K562 (cell line): Measurements from ENCODE around the gene RAD50. TPM values are rescaled to one million over a fixed set of nuclear protein-coding genes. Genes with fewer than 3 reads are reported as not detected.
"Not testable (repeated sequence)": the region's sequence is repeated elsewhere in the genome, so short reads cannot be mapped to it uniquely, and the experiment has no call there.

Source experiments
- ATAC-seq: fragments of 200-7000 bp; cut with Tn5 transposase; 3 replicates; pipeline ENCODE4 v1.9.1; 2020; ENCODE audit warnings: moderate library complexity
- BruUV-seq: library from RNA; stranded (reverse); fragments of 400-500 nt; replicated peaks from 2 replicates; lab custom pipeline; 2021; lab: Mats Ljungman, UMichigan
- CTCF ChIA-PET: fragments of 300-600 bp; formaldehyde crosslinking; extraction: SDS; loops from one replicate; lab custom pipeline; 2021; ENCODE audit warnings: low intra/inter-chr PET ratio; lab: Yijun Ruan, JAX
- POLR2A ChIA-PET: fragments of 300-600, 350-650 bp; sonication (Branson Sonifier 250); formaldehyde crosslinking; extraction: SDS; loops from one replicate; lab custom pipeline; 2021; ENCODE audit warnings: antibody characterized with exemption, inconsistent platforms; lab: Yijun Ruan, JAX
- DNase-seq, 4 experiments: peaks; one replicate each; pipeline versions ENCODE4 v3.0.0 to v3.0.0-alpha.2; 2011 to 2018; ENCODE audit warnings: low spot score in 3 of 4, mixed read lengths in 3 of 4; ENCODE audit errors: extremely low read depth in 1 of 4
- FAIRE-seq: peaks from 2 replicates; lab custom pipeline; 2011; peaks lifted over from hg19 to GRCh38; lab: Jason Lieb, UNC
- H2AFZ ChIP-seq: 2 replicates; pipeline ENCODE4 v1.6.0; 2011; ENCODE audit warnings: low read depth, low read length, control low read depth, inconsistent platforms
- H3K27ac ChIP-seq: fragments of 200-600 bp; 3 replicates; pipeline ENCODE4 v1.8.0; 2011; ENCODE audit warnings: low read depth, mild to moderate bottlenecking, control low read depth, inconsistent platforms, low read length, moderate library complexity, mixed read lengths; ENCODE audit errors: extremely low read depth
- H3K27me3 ChIP-seq, 2 experiments: fragments of 300-600 bp in 1 of 2; 2 replicates in 1 of 2; 3 replicates in 1 of 2; pipeline versions ENCODE4 v1.6.0 to v1.8.0; 2011; ENCODE audit warnings: inconsistent platforms in 2 of 2, low read length in 2 of 2, mild to moderate bottlenecking in 1 of 2, mixed read lengths in 1 of 2, moderate library complexity in 1 of 2; ENCODE audit not compliant: control insufficient read depth in 2 of 2, insufficient read depth in 2 of 2
- H3K36me3 ChIP-seq: fragments of 300-600 bp; 3 replicates; pipeline ENCODE4 v1.8.0; 2011; ENCODE audit warnings: mild to moderate bottlenecking, low read length, inconsistent platforms; ENCODE audit not compliant: control insufficient read depth, insufficient read depth
- H3K4me1 ChIP-seq, 2 experiments: fragments of 200-600 bp in 1 of 2; replicated peaks in 1 of 2; 2 replicates in 1 of 2; 3 replicates in 1 of 2; pipeline versions ENCODE4 v1.5.1 to v1.8.0; 2011; ENCODE audit warnings: inconsistent platforms in 2 of 2, low read length in 2 of 2, mild to moderate bottlenecking in 1 of 2, mixed read lengths in 1 of 2, moderate library complexity in 1 of 2; ENCODE audit not compliant: control insufficient read depth in 2 of 2, insufficient read depth in 2 of 2
- H3K4me2 ChIP-seq: 2 replicates; pipeline ENCODE4 v1.6.1; 2011; ENCODE audit warnings: low read length, control low read depth, inconsistent platforms, mixed read lengths; ENCODE audit not compliant: insufficient read depth
- H3K4me3 ChIP-seq: fragments of 200-600 bp; sonication (generic), shearing (Covaris generic); 2 replicates; pipeline ENCODE4 v1.5.1; 2016; ENCODE audit warnings: control low read depth, inconsistent platforms
- H3K79me2 ChIP-seq: fragments of 200-600 bp; 3 replicates; pipeline ENCODE4 v1.8.0; 2011; ENCODE audit warnings: low read length, inconsistent platforms; ENCODE audit not compliant: control insufficient read depth, insufficient read depth
- H3K9ac ChIP-seq, 2 experiments: 2 replicates each; pipeline versions ENCODE4 v1.6.0 to v1.6.1; 2011; ENCODE audit warnings: low read depth in 2 of 2, low read length in 2 of 2, control low read depth in 1 of 2, inconsistent platforms in 1 of 2, mild to moderate bottlenecking in 1 of 2, mixed read lengths in 1 of 2; ENCODE audit not compliant: insufficient read depth in 1 of 2
- H3K9me1 ChIP-seq: one replicate; pipeline ENCODE4 v1.6.0; 2011; ENCODE audit warnings: inconsistent platforms, mild to moderate bottlenecking, low read length, moderate library complexity; ENCODE audit not compliant: control insufficient read depth, insufficient read depth
- H3K9me3 ChIP-seq: replicated peaks from 2 replicates; pipeline ENCODE4 v1.5.1; 2011; ENCODE audit warnings: low read depth, low read length, inconsistent platforms; ENCODE audit not compliant: control insufficient read depth, insufficient read depth
- H4K20me1 ChIP-seq: replicated peaks from 2 replicates; pipeline ENCODE4 v1.6.1; 2011; ENCODE audit warnings: low read length, inconsistent platforms, mixed read lengths; ENCODE audit not compliant: control insufficient read depth, insufficient read depth
- ARID1B ChIP-seq: fragments of 450-650 bp; IDR thresholded peaks from 2 replicates; pipeline ENCODE4 v1.6.1; 2016; ENCODE audit warnings: antibody characterized with exemption, mild to moderate bottlenecking, inconsistent platforms
- FOSL1 ChIP-seq: fragments of 200-800 bp; sonication (Bioruptor generic); conservative IDR thresholded peaks from 2 replicates; pipeline ENCODE4 v1.6.1; 2016; ENCODE audit warnings: missing genetic modification characterization, missing compliant biosample characterization
- TEAD4 ChIP-seq, 2 experiments: sonication (generic) in 1 of 2; formaldehyde crosslinking in 1 of 2; IDR thresholded peaks; 2 replicates each; pipeline versions ENCODE4 v1.6.1 to v1.8.0; 2012 to 2022; ENCODE audit warnings: borderline replicate concordance in 1 of 2, inconsistent platforms in 1 of 2, low read length in 1 of 2, mild to moderate bottlenecking in 1 of 2, missing genetic modification reagents in 1 of 2
- ZHX1 ChIP-seq: fragments of 150-350 bp; conservative IDR thresholded peaks from 2 replicates; pipeline ENCODE4 v1.6.1; 2014; ENCODE audit warnings: low read length
- WGBS: fragments of 100-300 bp; shearing (Covaris generic); methylation state at CpG from one replicate; pipeline ENCODE4 v1.1.6; 2016; ENCODE audit warnings: low coverage, mixed read lengths; ENCODE audit not compliant: insufficient coverage; ENCODE audit errors: missing lambda C conversion rate; 5-methylcytosine and 5-hydroxymethylcytosine counted together
- in situ Hi-C: fragments of 300-500 bp; cut with MboI; formaldehyde crosslinking; loops from 4 replicates; pipeline ENCODE4 v1.15.0; 2018; ENCODE audit warnings: inconsistent platforms, mixed read lengths
- intact Hi-C: fragments of 100-400 bp; cut with micrococcal nuclease; formaldehyde crosslinking; loops from 2 replicates; pipeline ENCODE4 v1.14.2; 2022
- polyA plus RNA-seq, 8 experiments: library from polyadenylated mRNA; depleted of rRNA in 4 of 8; stranded (reverse) in 5 of 8; unstranded in 3 of 8; fragments of >200 nt; fragmentation: Nextera tagmentation in 2 of 8; fragmentation: Illumina TruSeq in 1 of 8; extraction: Ambion mirVana in 2 of 8; extraction: Trizol in 1 of 8; gene quantifications; 2 replicates each; pipeline versions ENCODE4 v1.2.1 to v1.2.3, GENCODE V29; 2011 to 2014; ENCODE audit warnings: inconsistent platforms in 1 of 8, missing spikeins in 1 of 8
- total RNA-seq, 7 experiments: library from RNA; depleted of rRNA in 6 of 7; stranded (reverse); fragments of >200 nt in 6 of 7; fragmentation: Illumina TruSeq in 2 of 7; extraction: Trizol in 2 of 7; gene quantifications; 2 replicates each; pipeline versions ENCODE4 v1.2.1 to v1.2.3, GENCODE V29; 2011 to 2021; ENCODE audit warnings: low replicate concordance in 1 of 7

Gene RAD50
- total and polyA plus RNA-seq, 9 of the 15 experiments (the other 6 are each of a cell fraction or from before 2014, with no cell fraction given): 15.3 to 74.2 (median 44.1) TPM

- H3K9me1 ChIP-seq, H3K27ac ChIP-seq, H3K36me3 ChIP-seq, FAIRE-seq, H3K9me3 ChIP-seq, H3K27me3 ChIP-seq, H3K4me1 ChIP-seq, intact Hi-C loops, CTCF ChIA-PET, ATAC-seq, DNase-seq, H3K4me3 ChIP-seq, H2AFZ ChIP-seq, H4K20me1 ChIP-seq, in situ Hi-C loops, BruUV-seq, H3K9ac ChIP-seq, H3K79me2 ChIP-seq, H3K4me2 ChIP-seq: not testable (repeated sequence)
- POLR2A ChIA-PET: interaction anchor here (0.6 to 1.4 kb wide), 3 partner anchors 8 to 1420 kb away, joined by 3 to 5 read pairs (median 4); partner anchors contain the start of gene RAD50
- 79% methylated on average over 5 of the region's 7 CpGs for WGBS
These were observed 7.9 kb upstream of the RAD50 start for GRCh38 chr5:132548834-132549233.

GRCh38 chr5:132549576-132549975, 7.2 kb upstream of the RAD50 start:
- intact Hi-C loops: no loop called here
- Histone ChIP-seq H3K9me3 (no peaks in the 10 kb centered on the region), H3K9me1 (no peaks in the 10 kb centered on the region), H3K79me2 (no peaks in the 10 kb centered on the region), H3K4me2 (no peak overlapping the region), H4K20me1 (no peaks in the 10 kb centered on the region), H3K9ac (no peak overlapping the region), H3K27me3 (no peaks in the 10 kb centered on the region), H3K36me3 (no peaks in the 10 kb centered on the region), H2AFZ (no peak overlapping the region), H3K4me1 (no peaks in the 10 kb centered on the region), H3K27ac (no peak overlapping the region), H3K4me3 (no peak overlapping the region)
- no TSS peak for BruUV-seq
- no peak for FAIRE-seq
- ChIA-PET POLR2A (no interaction called here), CTCF (no interaction called here)
- TF ChIP-seq ARID1B: peak; percentile 38; the same call in 1 of the 2 replicates
- peak; percentile 57 for TF ChIP-seq FOSL1 (tag)
- peak; percentile 26; the same call in 1 of the 2 replicates for TF ChIP-seq TEAD4 (IDR thresholded peaks at IDR 0.05; ENCODE audit: low read length)
- no peak for TF ChIP-seq TEAD4 (CRISPR knock-in tag; IDR thresholded peaks at IDR 0.05; ENCODE audit: borderline replicate concordance)
- no peak for TF ChIP-seq ZHX1
- in situ Hi-C loops: no loop called here
- DNase-seq: no peak
- no peak for ATAC-seq
- 2% methylated on average over 2 of the region's 2 CpGs for WGBS
